Stimulated activated CD8-positive, alpha-beta memory T cell treated with anti-CD3 and anti-CD28 coated beads, Interleukin-15, amount 100 ng/mL, for 48 hours (primary cell): ENCODE data around the gene GLIPR2.
"Not testable (repeated sequence)": the region's sequence is repeated elsewhere in the genome, so short reads cannot be mapped to it uniquely, and the experiment has no call there.

Experiments used
- DNase-seq, 2 donors: peaks; one replicate each; pipeline ENCODE4 v3.0.0-alpha.2; 2020; ENCODE audit warnings: low read depth in 2 of 2

GLIPR2 gene

DNA sequence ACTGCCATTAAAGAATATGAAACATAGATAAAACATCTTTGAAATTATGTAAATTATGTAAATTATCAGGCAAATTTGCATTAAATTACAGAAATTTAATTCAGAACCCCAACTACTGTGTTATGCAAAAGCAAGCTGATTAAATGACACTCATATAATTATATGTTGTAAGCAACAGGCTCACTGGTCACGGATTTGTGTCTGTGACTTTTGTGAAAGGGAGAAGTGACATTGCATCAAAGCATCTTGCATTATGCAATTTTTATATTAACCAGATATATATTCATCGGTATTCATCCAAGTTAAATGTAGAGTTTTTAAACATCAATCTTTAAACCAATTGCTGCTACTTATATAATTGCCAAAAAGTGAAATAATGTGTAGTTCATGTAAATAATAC lies 13.0 kb upstream of the GLIPR2 start:
- DNase-seq, result no peak

GRCh38 chr9:36125062-36125855 lies 11.3 kb upstream of the GLIPR2 start:
- no peak for DNase-seq

DNA sequence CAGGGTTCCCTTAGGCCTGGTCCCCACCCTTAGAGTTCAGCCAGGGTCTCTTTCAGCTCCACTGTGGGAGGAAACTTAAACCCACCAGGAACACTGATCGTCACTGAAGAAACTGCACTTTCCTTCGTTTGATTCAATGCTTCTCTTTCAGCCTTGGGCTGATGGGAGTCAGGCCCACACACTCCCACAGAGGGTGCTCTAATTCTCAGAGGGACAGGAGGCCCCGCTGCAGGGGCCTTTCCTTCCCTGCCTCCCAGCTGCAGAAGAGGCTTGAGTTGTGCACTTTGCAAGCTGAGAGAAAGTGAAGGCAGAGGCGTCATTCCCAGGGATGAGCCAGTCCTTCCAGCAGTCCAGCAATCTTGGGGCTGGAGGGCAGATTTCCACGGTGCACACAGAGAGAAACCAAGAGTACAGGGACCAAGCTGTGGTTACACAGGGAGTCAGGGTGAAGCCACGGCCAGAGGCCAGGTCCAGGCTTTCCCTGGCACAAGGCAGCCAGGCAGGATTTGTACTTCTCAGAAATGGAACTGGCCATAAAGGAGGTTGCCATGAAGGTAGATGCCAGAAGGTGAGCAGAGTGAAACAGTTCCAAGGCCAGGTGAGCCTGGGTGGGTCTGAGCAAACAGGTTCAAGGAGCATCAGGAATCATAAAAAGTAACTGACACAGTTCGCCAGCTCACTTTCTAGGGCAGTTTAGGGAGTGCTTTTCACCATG lies 10.4 kb upstream of the GLIPR2 start:
- no peak for DNase-seq

GRCh38 chr9:36127652-36128244 lies 8.8 kb upstream of the GLIPR2 start:
- no peak for DNase-seq

GRCh38 chr9:36128349-36128748 lies 8.2 kb upstream of the GLIPR2 start:
- no peak for DNase-seq

DNA sequence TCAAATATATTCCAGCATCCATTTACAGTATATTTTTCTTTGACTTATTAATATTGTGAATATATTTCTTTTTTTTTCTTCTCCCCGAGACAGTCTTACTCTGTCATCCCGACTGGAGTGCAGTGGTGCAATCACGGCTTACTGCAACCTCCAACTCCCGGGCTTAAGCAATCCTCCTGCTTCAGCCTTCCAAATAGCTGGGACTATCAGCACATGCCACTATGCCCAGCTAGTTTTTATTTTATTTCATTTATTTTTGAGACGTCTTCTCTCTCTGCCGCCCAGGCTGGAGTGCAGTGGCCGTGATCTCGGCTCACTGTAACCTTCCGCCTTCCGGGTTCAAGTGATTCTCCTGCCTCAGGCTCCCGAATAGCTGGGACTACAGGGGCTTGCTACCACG lies 7.4 kb upstream of the GLIPR2 start:
- no peak for DNase-seq

DNA sequence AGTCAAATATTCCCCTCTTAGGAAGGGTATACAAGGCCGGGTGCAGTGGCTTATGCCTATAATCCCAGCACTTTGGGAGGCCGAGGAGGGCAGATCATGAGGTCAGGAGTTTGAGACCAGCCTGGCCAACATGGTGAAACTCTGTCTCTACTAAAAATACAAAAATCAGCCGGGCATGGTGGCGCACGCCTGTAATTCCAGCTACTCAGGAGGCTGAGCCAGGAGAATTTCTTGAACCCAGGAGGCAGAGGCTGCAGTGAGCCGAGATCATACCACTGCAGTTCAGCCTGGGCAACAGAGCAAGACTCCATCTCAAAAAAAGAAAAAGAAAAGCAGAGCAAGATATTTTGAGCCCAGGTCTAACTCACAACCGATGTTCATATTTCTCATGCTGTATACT lies 4.9 kb upstream of the GLIPR2 start:
- not testable (repeated sequence) for DNase-seq

DNA sequence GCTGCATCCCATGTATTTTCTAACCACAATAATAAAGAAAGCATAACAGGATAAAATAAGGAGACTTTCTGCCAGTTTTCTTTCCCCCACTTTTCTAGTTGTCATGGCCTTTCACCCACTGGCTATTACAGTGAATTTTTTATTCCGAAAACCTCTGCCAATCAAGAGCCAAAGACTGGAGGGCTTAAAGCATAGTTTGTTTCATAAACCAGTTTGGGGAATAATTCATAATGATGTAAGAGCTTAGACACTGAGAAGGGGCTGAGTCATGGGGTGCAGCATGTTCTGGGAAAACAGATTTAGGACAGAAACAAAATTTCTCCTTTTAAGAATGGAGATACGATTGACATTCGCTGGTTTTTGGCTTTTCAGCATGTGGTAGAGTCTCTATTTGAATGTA lies 4.4 kb upstream of the GLIPR2 start:
- DNase-seq, result no peak

GRCh38 chr9:36134761-36135505 lies 1.6 kb upstream of the GLIPR2 start:
- no peak for DNase-seq

- DNase-seq, result no peak
Observed at GRCh38 chr9:36135741-36136271, 727 bp upstream of the GLIPR2 start.

DNA sequence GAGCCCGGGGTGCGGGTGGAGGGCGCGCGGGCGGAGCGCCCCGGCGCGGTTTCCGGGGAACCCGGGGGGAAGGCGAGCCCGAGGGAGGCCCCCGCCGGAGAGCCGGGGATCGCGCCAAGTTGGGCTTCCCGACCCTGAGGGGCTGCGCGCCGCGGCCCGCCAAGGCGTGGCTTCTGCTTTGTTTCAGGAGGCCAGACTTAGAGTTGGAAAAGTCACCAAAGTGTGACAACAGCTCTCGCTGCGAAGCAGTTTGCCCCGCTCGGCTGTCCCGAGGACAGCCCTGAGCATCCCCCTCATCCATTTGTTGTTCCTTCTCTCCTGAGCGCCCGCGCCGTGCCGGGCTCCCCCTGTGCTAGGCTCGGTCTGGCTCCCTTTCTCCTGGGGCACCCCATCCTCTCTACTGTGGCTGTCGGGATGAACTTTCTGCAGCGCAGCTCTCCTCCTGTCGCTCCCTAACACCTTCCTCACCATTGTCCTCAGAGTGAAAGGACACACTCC lies 410 bp downstream of the GLIPR2 start:
- DNase-seq, result no peak

GRCh38 chr9:36137392-36138004 lies 965 bp downstream of the GLIPR2 start:
- no peak for DNase-seq

DNA sequence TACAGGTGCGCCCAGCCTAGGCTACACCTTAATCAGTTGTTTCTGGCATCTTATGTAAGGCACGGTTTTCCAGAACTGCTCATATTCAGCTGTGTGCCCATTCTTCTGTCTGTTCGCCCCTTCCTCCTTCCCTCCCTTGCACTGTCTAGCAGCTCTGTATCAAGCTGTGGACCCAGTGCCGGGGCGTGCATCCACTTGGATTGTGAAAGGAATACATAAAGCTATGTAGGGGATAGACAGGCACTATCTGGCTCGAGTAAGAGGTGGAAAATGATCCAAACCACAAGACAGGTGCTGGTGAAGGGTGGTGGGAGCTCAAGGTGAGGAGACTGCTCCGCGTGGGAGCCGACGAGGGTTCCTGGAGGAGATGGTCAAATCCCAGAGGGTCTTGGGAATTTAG lies 2.0 kb downstream of the GLIPR2 start:
- no peak for DNase-seq

GRCh38 chr9:36138901-36139300 lies 2.4 kb downstream of the GLIPR2 start:
- no peak for DNase-seq

- no peak for DNase-seq
Observed at GRCh38 chr9:36140086-36141084, 3.9 kb downstream of the GLIPR2 start.

DNA sequence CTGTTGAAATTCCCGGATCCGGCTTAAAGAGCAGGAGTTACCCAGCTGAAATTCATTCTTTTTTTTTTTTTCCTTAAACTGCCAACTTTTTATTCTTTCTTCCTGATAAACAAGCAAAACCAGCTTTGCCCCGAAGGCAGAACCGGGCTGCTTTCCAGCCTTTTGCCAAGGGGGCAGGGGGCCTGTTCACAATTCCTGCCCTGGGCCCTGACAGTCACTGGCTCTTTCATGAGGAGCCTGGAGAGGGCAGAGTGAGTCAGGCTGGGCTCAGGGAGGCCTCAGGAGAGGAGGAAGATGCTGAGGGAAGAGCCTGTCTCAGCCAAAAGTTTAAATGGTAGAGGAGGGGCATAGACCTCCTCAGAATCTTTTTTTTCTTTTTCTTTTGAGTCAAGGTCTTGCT lies 4.8 kb downstream of the GLIPR2 start:
- no peak for DNase-seq

DNA sequence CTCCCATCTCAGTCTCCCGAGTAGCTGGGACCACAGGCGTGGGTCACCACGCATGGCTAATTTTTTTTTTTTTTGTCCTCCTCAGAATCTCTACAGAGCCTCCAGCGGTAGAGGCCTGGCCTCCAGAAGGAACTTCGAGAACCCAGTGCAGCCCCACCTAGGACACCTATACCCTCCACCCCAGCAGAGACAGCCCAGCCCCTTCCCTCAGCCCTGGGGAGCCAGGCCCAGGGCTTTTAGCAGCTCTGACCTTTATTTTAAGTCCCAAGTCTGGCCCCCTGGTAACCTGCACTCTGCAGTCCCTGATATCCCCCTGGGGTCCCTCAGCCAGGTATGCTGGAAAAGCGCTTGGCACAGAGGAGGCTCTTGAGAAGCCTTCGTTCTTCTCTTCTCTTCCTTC lies 5.2 kb downstream of the GLIPR2 start:
- DNase-seq, result no peak

- no peak for DNase-seq
Observed at GRCh38 chr9:36142510-36143244, 6.1 kb downstream of the GLIPR2 start.

DNA sequence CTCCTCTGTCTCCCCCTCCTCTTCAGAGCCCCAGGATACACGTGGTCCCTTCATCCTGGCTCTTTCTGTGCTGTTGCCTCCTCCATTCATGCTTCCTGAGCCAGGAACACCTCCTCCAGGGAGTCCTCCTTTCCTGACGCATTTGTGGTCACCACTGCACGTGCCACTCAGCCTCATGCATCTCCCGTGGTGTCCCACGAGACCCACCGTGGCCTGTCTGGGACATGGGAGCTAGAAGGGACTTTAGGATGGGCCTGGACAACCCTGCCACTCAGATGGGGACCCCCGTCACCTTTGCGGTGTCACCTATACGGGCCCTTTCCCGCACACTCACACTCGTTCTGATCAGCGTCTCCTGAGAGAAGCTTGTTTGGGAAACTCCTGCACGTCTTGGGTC lies 6.7 kb downstream of the GLIPR2 start:
- no peak for DNase-seq
